ENCODE data around the gene GIT2.
"Not testable (repeated sequence)": the region's sequence is repeated elsewhere in the genome, so short reads cannot be mapped to it uniquely, and the experiment has no call there.

GIT2 gene

DNA sequence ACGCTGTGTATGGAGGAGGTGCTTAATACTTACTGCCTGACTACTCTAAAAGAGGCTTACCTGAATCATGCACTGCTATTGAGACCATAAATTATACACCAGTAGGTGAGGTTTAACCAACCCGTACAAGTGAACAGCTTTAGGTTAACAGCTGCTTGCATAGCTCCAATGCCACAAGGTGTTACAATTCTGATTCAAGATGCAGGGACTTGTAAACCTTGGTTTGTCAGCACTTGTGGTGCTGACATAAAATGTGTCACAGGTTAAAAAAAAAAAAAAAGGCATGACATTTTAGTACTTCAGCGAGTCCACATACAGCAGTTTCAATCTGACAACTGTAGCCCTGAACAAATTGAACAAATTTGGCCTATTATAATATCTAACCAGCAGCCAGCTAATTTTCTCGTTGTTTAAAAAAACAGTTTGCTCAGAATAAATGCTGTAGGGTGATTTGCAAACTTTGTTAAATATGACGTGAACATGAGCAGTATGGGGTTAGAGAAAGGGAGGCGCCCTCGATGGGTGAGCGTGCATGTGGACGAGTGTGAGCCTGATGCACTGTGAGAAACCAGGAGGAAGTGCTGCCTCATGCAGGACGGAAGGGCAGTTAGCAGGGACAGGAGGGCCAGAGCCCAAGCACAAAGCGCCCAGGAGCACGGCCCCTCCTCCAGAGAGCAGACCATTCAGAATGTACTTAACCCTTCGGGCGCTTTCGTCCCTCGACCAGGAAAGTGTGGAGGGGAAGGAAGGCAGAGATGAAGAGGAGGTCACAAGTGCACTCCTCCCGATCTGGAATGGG is 51.4 kb downstream of the GIT2 start:
- no peak for DNase-seq (ENCODE audit: low read depth)

DNA sequence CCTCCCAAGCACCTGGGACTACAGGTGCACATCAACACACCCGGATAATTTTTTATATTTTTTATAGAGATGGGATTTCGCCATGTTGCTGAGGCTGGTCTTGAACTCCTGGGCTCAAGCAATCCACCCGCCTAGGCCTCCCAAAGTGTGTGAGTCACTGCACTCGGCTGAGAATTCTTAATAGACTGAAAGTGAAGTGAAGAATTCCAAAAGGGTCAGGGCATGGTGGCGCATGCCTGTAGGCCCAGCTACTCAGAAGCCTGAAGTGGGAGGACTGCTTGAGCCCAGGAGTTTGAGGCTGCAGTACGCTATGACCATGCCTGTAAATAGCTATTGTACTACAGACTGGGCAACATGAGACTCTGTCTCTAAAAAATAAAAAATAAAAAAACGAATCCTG is 52.4 kb downstream of the GIT2 start:
- no peak for DNase-seq (ENCODE audit: low read depth)

DNA sequence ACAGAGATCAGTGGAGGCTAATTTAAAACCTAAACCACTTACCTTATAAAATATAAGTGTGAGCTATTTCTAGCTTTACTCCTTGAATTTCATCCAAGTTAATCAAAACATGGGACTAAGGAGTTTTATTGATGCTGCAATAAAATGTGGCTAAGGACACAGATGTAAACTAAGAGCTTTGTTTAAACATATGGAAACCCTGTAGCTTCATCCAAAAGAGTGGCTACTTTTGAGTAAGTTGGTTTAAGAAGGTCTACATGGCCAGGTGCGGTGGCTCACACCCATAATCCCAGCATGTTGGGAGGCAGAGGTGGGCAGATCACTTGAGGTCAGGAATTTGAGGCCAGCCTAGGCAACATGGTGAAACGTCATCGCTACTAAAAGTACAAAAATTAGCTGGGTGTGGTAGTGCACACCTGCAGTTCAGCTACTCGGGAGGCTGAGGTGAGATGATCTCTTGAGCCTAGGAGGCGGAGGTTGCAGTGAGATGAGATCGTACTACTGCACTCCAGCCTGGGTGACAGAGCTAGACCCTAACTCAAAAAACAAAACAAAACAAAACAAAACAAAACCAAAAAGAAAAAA is 55.7 kb downstream of the GIT2 start:
- no peak for DNase-seq (ENCODE audit: low read depth)

DNA sequence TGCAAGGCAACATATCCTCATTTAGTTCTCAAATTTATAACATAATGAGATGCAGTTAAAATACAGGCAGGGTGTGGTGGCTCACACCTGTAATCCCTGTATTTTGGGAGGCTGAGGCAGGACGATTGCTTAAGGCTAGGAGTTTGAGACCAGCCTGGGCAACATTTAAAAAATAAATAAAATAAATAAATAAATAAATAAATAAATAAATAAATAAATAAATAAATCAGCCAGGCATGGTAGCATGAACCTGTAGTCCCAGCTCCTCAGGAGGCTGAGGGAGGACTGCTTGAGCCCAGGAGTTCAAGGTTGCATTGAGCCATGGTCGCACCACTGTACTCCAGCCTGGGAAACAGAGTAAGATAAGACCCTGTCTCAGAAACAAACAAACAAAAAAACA is 56.7 kb downstream of the GIT2 start:
- DNase-seq (ENCODE audit: low read depth): no peak

DNA sequence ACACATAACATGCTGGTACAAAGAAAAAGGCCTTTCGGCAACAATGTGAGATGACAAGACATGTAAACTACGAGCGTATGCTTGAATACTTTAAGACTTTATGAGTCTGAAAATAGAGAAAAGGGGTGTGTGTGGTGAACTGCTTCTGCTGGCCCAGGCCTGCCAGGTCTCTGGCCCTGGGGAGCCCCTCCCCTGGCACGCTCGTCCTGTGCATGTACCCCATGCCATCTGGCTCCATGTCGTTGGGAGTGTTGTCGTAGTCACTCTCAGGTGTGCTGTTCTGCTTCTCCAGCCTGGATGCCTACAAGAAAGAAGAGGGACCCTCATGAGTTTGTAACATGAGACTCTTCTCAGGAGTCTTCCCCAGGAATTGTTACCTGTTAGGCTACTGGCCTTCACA is 57.2 kb downstream of the GIT2 start:
- no peak for DNase-seq (ENCODE audit: low read depth)

DNA sequence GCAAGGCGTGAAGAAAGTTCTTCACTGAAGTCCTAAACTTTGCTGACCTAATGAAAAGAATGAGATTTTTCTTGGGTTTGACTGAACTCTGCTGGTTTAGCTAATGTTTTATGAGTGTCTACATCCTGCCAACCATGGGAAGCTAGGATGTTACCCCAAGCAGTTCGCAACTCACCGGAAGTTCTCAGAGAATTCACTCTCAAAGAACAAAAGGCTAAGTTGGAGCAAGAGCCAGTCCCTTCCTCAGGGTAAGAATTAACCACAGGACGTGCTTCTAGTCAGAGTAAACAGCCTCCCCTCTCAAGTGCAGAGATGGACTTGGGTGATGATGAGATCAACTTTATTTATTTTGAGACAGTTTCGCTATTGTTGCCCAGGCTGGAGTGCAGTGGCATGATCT is 58.8 kb downstream of the GIT2 start:
- DNase-seq (ENCODE audit: low read depth): no peak

DNA sequence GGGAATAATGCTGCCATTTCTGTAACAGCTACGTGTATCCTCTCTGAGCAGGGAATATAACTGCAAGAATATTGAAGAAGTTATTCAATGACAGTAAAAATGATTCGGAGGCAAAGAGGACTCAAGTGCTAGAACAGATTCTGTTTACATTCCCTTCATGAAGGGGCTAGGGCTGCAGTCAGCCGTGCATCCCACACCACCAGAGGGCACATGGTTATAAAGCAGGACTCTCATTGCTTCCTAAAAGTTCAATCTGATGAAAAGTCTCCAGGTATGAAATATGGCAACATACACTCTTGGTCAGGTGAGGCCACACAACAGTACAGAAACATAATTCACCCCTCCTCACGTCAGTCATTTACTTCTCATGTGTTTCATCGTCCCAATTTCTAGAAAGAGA is 62.1 kb downstream of the GIT2 start:
- no peak for DNase-seq (ENCODE audit: low read depth)

DNA sequence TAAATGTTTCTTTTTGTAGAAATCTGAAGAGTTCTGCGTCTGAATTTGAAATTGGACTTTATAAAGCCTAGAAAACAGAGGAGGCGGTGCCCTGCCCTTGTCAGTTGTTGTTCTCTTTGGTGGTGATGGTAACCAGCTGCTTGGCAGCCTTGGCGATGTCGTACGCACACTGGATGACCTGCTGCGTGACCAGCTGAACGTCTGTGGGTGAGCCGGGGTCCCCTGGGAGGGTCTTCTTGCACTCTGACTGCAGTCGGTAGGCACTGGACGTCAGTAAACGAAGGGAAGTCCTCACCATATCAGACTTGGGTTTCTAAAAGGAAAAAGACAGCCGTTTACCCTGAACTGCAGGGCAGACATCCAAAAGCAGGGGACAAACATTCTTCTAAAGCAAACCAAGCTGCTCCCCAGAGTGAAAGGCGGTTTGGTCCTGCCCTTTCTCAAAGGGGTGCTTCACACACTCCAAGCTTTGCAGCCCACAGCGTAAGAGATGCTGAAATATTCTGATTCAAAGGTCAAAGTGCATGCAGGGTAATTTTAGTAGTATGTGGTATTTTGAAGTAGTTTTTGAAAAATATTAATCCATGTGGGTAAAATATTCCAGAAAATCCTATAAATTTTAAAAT is 63.2 kb downstream of the GIT2 start:
- no peak for DNase-seq (ENCODE audit: low read depth)

DNA sequence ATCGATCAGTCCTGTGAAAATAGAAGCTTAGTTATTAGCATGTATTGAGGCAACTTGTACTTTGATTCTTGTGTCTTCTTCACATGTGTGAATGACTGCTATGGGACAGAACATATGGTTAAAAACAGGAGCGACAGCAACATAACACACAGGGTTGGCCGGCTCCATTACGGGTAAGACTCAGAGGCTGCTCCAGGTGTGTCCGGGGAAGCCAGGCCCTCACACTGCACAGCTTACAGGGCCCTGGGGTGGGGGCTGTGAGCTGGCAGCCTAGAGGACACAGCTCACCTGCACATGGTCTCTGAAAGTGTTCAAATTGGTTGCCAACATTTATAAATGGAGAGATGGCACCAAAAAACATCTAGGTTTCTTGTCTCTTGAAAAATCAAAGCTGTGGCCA is 65.0 kb downstream of the GIT2 start:
- DNase-seq (ENCODE audit: low read depth): no peak

DNA sequence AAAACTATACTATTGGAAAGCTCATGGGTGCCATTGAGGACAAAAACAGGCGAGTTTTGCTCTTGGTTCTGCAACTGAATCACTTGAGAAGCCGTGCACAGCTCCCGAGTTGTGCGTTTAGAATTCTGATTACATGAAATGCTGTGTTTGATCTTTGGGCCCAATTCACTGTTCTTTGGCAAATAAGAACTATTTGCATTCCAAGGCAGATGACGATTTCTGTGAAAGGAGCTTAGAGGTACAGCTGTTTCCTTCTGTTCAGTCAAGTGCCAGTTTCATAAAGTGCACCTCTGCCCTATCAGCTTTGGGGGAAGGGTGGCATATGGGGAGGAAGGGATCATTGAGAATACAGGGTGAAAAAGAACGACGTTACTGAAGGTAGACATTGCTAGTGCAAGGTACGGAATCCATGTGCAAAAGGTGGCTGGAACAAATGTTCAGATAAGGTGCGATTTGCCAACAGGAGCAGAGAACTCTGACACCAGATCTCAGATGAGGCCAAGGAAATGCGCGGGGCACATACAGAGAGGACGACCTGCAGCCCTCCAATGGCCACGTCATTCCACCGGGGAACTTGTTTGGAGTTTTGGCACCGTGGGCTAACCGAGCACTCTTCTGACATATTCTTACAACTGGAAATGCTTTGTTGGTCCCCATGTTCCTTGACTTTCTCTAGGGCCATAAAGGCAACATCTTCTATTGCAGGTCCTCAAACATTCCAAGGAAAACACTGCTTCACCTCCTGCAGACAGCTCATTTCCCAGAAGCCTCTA is 66.0 kb downstream of the GIT2 start:
- no peak for DNase-seq (ENCODE audit: low read depth)

DNA sequence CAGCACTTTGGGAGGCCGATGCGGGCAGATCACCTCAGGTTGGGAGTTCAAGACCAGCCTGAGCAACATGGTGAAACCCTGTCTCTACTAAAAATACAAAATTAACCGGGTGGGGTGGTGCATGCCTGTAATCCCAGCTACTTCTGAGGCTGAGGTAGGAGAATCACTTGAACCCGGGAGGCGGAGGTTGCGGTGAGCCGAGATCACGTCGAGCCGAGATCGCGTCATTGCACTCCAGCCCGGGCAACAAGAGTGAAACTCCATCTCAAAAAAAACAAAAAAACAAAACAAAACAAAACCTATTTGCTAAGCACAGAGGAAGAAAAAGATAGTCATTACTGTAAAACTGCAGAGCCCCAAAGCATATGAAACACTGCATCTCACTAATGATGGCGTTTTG is 66.8 kb downstream of the GIT2 start:
- DNase-seq (ENCODE audit: low read depth): not testable (repeated sequence)

DNA sequence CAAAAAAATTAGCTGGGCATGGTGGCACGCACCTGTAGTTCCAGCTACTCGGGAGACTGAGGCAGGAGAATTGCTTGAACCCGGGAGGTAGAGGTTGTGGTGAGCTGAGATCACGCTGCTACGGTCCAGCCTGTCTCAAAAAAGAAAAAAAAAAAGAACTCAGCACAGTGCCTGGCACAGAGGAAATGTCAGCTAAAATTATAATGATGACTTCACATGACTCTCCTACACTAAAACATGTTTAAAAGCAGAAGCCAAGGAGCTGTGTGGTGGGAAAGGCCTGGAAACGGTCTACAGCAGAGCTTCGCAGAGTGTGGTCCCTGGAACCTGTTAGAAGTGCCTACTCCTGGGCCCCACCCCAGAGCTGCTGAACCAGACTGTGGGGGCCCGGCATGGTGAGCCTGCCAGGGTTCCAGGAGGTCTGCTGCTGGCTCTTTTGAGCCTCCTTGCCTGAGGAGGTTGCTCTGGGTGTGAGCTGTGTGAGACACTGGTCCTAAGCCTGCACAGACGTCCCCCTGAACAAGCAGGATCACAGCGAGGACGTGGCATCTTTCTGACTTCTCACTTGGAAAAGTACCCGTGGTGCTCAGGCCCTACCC is 68.0 kb downstream of the GIT2 start:
- no peak for DNase-seq (ENCODE audit: low read depth)

DNA sequence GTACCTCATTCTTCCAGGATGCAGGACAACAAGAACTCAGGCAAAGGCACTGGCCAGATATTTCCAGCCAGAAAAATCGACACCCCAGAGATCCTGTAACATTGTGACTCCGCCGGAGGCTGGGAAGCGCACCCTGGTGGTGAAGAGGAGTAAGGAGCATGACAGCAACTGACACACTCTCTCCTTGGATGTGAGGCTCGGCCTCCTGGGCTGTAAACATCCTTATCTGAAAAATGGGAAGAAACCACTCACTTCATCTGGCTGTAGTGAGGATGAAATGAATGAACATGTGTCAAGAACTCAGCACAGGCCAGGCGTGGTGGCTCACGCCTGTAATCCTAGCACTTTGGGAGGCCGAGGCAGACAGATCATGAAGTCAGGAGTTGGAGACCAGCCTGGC is 68.5 kb downstream of the GIT2 start:
- no peak for DNase-seq (ENCODE audit: low read depth)

DNA sequence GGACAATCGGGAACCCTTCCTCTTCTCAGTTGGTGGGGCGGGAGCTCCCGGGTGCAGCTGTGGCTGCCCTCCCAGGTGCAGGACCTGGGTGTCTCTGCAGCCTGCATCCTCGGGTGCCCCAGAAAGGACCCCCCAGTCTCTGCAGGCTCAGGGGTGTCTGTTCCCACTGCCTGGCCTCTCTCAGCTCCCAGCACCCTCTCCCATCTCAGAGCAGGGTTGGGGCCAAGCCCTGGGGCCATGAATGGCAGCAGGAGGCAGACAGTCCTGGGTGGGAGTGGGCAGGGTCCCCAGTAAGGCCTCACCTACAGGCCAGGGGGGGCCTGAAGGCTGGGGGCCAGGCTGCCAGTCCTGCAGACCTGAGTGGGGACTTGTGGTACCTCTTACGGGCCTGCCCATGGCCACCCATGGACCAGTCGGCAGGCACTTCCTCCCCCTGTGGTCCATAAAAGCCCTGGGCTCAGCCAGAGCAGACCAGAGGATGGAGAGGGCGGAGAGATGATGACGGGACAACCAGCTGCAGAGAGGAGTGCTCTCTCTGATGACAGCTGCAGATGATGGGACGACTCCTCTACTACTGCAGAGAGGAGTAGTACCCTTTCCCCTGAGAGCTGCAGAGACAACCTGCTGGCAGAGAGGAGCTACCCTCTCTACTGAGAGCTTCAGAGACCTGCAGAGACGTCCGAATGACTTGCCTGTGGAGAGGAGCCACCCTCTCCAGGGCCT is 69.5 kb downstream of the GIT2 start:
- no peak for DNase-seq (ENCODE audit: low read depth)

DNA sequence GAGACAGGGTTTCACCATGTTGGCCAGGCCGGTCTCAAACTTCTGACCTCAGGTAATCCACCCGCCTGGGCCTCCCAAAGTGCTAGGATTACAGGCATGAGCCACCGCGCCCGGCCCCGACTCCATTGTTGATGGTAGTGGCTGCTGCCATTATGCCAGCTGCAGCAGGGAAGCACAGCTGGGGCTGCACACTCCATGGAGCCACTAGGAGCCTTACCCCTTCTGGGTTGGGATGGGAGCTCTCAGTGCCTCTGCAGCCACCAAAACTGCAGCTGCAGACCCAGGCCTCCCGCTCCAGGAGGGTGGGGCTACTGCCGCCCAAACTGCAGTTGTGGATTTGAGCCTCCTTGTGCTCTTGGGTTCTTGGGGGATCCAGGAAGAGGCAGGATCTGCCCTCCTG is 70.2 kb downstream of the GIT2 start:
- DNase-seq (ENCODE audit: low read depth): no peak

DNA sequence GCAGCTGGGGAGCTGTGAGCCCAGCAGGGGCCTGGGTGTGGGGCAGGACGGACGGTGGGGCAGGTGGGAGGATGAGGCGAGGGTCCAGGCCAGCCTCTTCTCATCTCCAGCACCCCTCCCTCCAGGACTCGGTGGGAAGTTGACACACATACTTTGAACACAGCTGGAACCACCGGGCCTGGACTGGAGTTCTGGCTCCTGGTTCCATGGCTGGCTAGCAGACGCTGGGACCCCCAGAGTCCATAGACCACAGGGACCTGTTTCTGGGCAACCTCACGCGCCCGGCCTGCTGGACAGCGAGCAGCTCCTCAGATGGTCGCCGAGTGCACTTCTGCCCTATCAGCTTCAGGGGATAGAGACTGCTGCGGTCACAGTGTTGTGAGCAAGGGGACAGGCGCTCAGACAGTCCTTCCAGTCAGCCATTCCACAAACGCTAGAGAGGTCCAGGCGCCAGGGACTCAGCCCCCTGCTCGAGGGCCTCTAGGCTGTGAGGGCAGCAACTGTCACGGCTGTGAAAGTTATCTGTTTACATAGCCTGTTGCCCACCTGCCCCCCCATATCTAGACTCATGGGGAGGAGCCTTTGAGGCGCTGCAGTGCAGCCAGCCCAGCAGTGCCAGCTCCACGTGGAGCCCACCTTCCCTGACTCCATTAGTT is 70.9 kb downstream of the GIT2 start:
- no peak for DNase-seq (ENCODE audit: low read depth)

DNA sequence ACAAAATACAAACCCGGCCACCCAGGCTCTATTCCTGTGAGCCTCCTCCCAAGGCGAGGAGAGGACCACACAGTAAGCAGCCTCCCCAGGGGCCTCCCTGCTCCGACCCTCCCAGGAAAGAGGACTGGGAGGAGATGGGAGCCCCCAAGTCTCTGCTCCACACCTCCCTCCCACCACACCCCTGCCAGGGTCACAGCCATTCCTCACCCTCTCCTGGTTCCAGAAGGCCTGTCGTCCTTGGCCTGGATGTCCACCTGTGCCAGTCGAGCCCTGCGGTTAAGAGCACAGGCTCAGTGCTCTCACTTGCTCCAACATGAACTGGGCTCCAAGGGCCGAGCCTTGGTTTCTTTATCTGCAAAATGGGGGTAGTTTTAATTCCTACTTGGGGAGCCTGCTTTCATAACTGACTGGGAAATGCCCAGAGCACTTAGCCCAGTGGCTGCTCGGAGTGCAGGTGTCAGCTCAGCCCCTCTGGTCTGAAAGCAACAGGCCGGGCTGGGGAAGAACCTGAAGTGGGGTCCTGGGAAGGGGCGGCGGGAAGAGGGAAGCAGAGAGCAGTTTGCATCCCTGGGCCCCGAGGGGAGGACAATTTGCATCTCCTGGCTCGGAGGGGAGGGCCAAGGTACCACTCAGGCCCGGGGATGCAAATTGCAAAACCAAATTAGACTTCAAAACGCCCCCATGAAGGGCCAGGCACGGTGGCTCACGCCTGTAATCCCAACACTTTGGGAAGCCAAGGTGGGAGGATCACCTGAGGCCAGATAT is 72.5 kb downstream of the GIT2 start:
- DNase-seq (ENCODE audit: low read depth): no peak

DNA sequence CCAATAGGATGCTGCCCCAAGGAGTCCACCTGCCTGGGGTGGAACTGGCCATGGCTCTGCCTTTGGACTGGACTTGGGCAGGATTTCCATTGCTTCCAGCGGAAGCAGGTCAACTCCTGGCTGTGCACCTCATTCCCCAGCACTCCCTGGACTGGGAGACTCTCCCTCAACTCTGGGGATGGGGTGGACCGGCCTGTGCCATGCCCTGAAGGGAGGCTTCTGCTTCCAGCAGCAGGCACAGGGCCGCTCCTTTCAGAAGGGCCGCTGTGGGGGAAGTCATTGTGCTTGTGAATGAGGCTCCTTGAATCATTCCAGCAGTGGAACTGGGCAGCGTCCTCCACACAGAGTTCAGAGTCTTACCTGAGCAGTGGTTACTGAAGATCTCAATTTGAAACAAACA is 73.1 kb downstream of the GIT2 start:
- no peak for DNase-seq (ENCODE audit: low read depth)

DNA sequence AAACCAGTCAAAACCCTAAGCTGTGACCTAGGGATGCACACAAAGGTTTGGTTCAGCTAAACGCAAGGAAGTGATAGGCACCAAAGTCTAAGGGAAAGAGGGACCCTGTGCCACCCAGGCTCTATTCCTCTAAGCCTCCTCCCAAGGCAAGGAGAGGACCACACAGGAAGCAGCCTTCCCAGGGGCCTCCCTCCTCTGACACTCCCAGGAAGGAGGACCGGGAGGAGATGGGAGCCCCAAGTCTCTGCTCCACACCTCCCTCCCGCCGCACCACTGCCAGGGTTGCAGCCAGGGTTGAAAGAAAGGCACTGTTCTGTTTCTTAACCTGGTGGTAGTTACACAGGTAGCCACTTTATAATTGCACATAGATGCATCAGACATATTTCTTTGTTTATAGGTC is 74.2 kb downstream of the GIT2 start:
- no peak for DNase-seq (ENCODE audit: low read depth)

DNA sequence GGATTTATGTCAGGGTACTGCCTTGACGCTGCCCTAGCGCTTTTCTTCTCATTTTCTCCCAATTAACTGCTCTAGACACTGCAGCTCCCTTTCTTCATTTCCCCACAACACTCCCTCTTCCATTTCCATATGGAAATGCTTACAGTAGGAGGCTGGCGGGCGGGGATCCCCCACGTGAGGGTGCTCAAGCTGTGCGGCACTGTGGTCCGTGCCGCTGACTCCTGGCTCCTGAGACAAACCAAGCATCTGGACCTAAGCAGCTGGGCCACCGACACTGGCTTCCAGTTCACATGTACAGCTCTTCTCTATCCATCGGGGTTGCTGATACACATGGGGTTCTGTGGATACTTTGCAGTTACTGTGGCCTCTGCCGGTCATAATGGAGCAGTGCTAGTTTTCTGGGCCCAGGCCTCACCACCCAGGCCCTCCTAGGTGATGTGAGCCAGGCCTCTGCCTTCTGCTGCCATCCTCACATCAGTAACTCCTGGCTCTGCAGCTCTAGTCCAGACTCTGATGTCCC is 75.8 kb downstream of the GIT2 start:
- DNase-seq (ENCODE audit: low read depth): no peak
